ENCODE data around the gene THUMPD3. TPM values are rescaled to one million over a fixed set of nuclear protein-coding genes. Genes with fewer than 3 reads are reported as not detected.

Gene THUMPD3, protein sequence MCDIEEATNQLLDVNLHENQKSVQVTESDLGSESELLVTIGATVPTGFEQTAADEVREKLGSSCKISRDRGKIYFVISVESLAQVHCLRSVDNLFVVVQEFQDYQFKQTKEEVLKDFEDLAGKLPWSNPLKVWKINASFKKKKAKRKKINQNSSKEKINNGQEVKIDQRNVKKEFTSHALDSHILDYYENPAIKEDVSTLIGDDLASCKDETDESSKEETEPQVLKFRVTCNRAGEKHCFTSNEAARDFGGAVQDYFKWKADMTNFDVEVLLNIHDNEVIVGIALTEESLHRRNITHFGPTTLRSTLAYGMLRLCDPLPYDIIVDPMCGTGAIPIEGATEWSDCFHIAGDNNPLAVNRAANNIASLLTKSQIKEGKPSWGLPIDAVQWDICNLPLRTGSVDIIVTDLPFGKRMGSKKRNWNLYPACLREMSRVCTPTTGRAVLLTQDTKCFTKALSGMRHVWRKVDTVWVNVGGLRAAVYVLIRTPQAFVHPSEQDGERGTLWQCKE
- 10 to 100 TPM in 5 of 6 donors, 1 to 10 TPM in 1; 9.6 to 21.5 (median 17.5) TPM for polyA plus RNA-seq (ENCODE audit: low read depth in 6 of 6)

DNA sequence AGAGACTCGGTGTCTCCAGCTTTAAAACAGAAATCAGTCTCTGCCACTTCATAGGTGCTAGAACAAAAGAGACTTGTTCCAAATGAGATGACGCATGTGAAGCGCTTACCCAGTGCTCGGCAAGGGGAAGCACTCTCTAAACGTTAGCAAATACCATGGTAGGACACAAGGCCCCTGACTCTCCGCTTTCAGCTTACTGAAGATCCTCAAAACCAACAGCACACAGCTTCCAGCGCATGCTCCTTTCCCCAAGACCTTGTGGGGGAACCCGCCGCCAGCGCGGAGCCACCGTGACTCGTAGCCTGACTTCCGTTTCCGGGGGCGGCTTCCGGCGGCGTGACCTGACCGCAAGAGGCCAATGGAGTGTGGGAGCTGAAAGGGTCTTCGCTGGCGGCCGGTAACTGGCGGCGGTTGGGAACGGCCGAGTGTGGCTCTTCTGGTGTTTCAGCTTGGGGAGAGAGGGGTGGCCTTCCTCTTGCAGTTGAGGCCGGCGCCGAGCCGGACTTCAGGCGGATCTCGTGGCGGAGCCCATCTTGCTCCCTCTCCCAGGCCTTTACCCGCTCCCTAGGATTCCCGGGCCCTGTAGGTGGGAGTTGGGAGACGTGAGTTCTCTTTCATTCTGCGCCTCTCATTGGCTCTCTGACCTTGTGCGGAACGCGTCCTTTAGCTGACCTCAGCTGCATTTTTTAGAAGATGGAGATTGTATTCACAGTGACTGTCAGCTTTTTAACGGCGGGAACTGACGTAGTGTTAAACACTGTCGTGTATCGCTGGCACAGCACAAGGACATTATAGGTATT lies at the start of gene THUMPD3:
THUMPD3 (plus strand) TSS at position 324 of the 800 bp plus-strand sequence. CDS start 2,015 bp downstream, outside the sequence.
- DNase-seq (peak; percentile 90), ATAC-seq (ENCODE audit: low read depth in 2 of 2) (peak; percentile 95)
- H3K9me3 Mint-ChIP-seq: no peaks in the 10 kb centered on the region
- H3K4me3 Mint-ChIP-seq: peak within 1 kb of the TSS; percentile 96 to 99 (median 98)
- H3K27me3 Mint-ChIP-seq: no peaks in the 10 kb centered on the region
- peaks cover 0 to 22% (median 18%) of the 10 kb centered on the region in 3 donors for H3K4me1 Mint-ChIP-seq
- H3K36me3 Mint-ChIP-seq: no peaks in the 10 kb centered on the region
- peak within 1 kb of the TSS; percentile 93 to 99 (median 98) for H3K27ac Mint-ChIP-seq

GRCh38 chr3:9314796-9315195 lies 48.1 kb upstream of the THUMPD3 start:
- ATAC-seq (ENCODE audit: low read depth in 2 of 2) (no peak), DNase-seq (no peak)
- Mint-ChIP-seq H3K27me3 (peaks cover 16 to 33% (median 26%) of the 10 kb centered on the region in 3 donors), H3K27ac (no peak overlapping the region), H3K4me3 (no peak overlapping the region), H3K9me3 (no peaks in the 10 kb centered on the region), H3K36me3 (no peaks in the 10 kb centered on the region), H3K4me1 (no peaks in the 10 kb centered on the region)

GRCh38 chr3:9316881-9317361 lies 45.9 kb upstream of the THUMPD3 start:
- H3K4me1 Mint-ChIP-seq: no peaks in the 10 kb centered on the region
- peaks cover 9 to 35% (median 33%) of the 10 kb centered on the region in 3 donors for H3K27me3 Mint-ChIP-seq
- no peak overlapping the region for H3K27ac Mint-ChIP-seq
- ATAC-seq (ENCODE audit: low read depth in 2 of 2) (no peak), DNase-seq (no peak)
- H3K4me3 Mint-ChIP-seq: no peak overlapping the region
- no peaks in the 10 kb centered on the region for H3K36me3 Mint-ChIP-seq
- no peaks in the 10 kb centered on the region for H3K9me3 Mint-ChIP-seq

DNA sequence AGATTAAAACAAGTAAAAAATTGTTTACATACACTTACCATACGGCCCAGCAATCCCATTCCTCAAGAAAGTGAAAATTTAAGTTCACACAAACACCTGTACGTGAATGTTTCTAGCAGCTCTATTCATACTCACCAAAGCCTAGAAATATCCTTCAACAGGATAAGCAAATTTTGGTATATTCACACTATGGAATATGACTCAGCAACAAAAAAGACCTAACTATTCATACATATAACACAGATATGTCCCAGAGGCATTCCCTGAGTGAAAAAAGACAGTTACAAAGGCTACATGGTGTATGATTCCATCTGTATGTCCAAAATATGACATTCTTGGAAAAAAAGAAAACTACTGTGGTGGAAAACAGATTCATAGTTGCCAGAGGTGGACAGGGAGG lies 40.1 kb upstream of the THUMPD3 start:
- Mint-ChIP-seq H3K36me3 (peaks cover 0 to 5% of the 10 kb centered on the region in 2 donors), H3K27me3 (peaks cover 0 to 16% (median 14%) of the 10 kb centered on the region in 3 donors), H3K9me3 (peaks cover 0 to 4% (median 0%) of the 10 kb centered on the region in 7 donors), H3K27ac (no peak overlapping the region), H3K4me3 (no peak overlapping the region), H3K4me1 (no peaks in the 10 kb centered on the region)
- no peak for ATAC-seq (ENCODE audit: low read depth in 2 of 2)
- DNase-seq: no peak

DNA sequence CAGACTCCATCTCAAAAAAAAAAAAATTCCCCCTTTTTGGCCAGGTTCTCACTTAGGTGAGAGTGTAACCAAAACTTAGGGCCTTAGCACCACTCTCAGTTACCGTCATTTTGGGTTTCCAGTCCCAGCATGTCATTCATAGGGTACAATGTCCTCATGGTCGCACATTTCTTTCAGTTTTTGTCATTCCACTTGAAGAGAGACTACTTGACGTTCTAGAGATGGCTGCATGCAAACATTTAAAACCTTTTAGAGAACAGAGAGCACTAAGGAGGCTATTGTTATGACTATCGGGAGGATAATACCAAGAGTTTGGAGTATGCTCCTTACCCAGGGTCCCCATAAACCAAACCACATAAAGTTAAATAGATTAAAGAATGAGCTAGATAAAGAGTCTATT lies 37.9 kb upstream of the THUMPD3 start:
- H3K4me3 Mint-ChIP-seq: no peak overlapping the region
- no peak for DNase-seq
- no peak for ATAC-seq (ENCODE audit: low read depth in 2 of 2)
- no peaks in the 10 kb centered on the region for H3K4me1 Mint-ChIP-seq
- no peak overlapping the region for H3K27ac Mint-ChIP-seq
- H3K36me3 Mint-ChIP-seq: peaks cover 0 to 5% of the 10 kb centered on the region in 2 donors
- peaks cover 6 to 15% (median 11%) of the 10 kb centered on the region in 3 donors for H3K27me3 Mint-ChIP-seq
- H3K9me3 Mint-ChIP-seq: peaks cover 0 to 4% (median 0%) of the 10 kb centered on the region in 7 donors

- no peak for DNase-seq
- Mint-ChIP-seq H3K27me3 (peaks cover 6 to 20% (median 9%) of the 10 kb centered on the region in 3 donors), H3K4me1 (no peaks in the 10 kb centered on the region), H3K27ac (no peak overlapping the region), H3K4me3 (no peak overlapping the region), H3K36me3 (peaks cover 0 to 11% of the 10 kb centered on the region in 2 donors), H3K9me3 (peaks cover 0 to 4% (median 2%) of the 10 kb centered on the region in 7 donors)
- ATAC-seq (ENCODE audit: low read depth in 2 of 2): no peak
These were observed 35.3 kb upstream of the THUMPD3 start for GRCh38 chr3:9327578-9327977.

GRCh38 chr3:9330166-9330703 lies 32.6 kb upstream of the THUMPD3 start:
- no peak for DNase-seq
- H3K9me3 Mint-ChIP-seq: peaks cover 0 to 4% (median 2%) of the 10 kb centered on the region in 7 donors
- H3K27me3 Mint-ChIP-seq: peaks cover 6 to 29% (median 17%) of the 10 kb centered on the region in 3 donors
- H3K4me1 Mint-ChIP-seq: no peaks in the 10 kb centered on the region
- peaks cover 0 to 11% of the 10 kb centered on the region in 2 donors for H3K36me3 Mint-ChIP-seq
- H3K27ac Mint-ChIP-seq: no peak overlapping the region
- ATAC-seq (ENCODE audit: low read depth in 2 of 2): no peak
- no peak overlapping the region for H3K4me3 Mint-ChIP-seq

DNA sequence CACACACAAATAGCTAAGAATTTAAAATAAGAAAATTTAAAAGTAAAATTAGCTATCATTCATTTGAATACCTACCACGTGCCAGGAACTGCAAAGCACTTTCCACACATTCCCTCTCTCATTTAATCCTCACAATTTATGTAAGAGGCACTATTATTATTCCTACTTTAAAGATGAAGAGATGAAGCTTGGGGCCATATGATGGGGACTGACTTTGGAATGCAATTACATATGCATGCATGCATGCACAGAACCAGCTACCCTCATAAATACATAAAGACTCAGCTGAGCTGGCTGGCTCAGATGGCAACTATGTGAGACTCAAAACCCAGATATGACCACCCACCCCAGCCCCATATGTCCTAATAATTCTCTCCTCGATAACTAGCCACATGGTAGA lies 31.7 kb upstream of the THUMPD3 start:
- ATAC-seq (ENCODE audit: low read depth in 2 of 2): no peak
- no peaks in the 10 kb centered on the region for H3K4me1 Mint-ChIP-seq
- no peak overlapping the region for H3K27ac Mint-ChIP-seq
- H3K36me3 Mint-ChIP-seq: peaks cover 0 to 11% of the 10 kb centered on the region in 2 donors
- H3K9me3 Mint-ChIP-seq: peaks cover 0 to 4% (median 2%) of the 10 kb centered on the region in 7 donors
- no peak for DNase-seq
- H3K4me3 Mint-ChIP-seq: no peak overlapping the region
- H3K27me3 Mint-ChIP-seq: peaks cover 6 to 29% (median 17%) of the 10 kb centered on the region in 3 donors

DNA sequence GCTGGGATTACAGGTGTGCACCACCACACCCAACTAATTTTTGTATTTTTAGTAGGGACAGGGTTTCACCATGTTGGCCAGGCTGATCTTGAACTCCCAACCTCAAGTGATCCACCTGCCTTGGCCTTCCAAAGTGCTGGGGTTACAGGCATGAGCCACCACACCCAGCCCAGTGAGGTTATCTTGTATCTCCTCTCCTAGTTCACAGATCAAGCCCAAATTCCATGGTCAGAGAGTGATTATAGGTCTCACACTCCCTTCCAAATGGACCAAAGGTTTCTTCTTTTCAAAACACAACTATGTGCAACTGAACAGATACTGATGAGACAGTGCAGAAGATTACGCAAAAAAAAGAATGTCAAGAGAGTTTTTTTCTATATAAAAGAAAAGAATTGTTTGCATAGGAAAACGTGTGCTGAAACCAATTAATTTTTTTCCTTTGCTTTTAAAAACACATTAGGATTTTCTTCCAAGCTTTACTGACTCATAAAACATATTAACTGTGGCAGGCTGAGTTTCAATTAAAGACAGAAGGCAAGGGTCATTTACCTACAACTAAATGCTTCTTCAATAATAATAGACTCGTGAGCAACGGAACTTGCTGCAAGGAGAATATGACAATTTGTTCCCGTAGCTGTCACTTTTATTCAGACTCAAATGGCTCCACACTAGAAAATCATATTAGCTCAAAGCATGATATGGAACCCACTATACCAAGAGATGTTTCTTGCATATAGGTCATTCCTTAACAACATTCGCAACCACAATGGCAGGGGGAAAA lies 30.4 kb upstream of the THUMPD3 start:
- no peak overlapping the region for H3K4me3 Mint-ChIP-seq
- H3K36me3 Mint-ChIP-seq: peaks cover 0 to 7% of the 10 kb centered on the region in 2 donors
- H3K9me3 Mint-ChIP-seq: peaks cover 0 to 4% (median under 1%) of the 10 kb centered on the region in 7 donors
- ATAC-seq (ENCODE audit: low read depth in 2 of 2) (no peak), DNase-seq (no peak)
- peaks cover 6 to 29% (median 17%) of the 10 kb centered on the region in 3 donors for H3K27me3 Mint-ChIP-seq
- H3K27ac Mint-ChIP-seq: no peak overlapping the region
- H3K4me1 Mint-ChIP-seq: no peaks in the 10 kb centered on the region

GRCh38 chr3:9339761-9340471 lies 22.9 kb upstream of the THUMPD3 start:
- Mint-ChIP-seq H3K9me3 (no peaks in the 10 kb centered on the region), H3K27ac (peak overlapping the region in 1 of 6 donors; percentile 73), H3K27me3 (peaks cover 0 to 5% (median 0%) of the 10 kb centered on the region in 3 donors), H3K36me3 (no peaks in the 10 kb centered on the region), H3K4me1 (no peaks in the 10 kb centered on the region), H3K4me3 (no peak overlapping the region)
- DNase-seq (no peak), ATAC-seq (ENCODE audit: low read depth in 2 of 2) (no peak)

DNA sequence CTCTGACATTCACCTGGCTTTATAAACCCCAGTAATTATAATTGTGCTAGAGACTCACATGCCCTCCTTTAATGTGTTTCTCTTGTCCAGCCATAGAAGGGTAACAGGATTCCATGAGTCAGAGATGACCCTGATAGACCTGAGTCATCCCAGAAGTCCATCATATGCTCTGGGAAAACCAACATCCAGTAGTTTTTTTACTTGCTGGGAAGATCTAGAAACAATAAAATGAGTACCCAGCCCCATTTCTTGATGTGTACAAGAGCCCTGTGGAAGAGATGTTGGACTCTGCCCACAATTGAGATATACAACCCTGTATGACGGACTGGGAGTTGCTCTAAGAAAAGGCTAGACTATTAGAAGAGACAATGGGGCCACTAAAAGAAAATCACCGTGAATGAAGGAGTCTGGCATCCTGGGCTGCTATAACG lies 22.4 kb upstream of the THUMPD3 start:
- ATAC-seq (ENCODE audit: low read depth in 2 of 2) (no peak), DNase-seq (no peak)
- H3K27me3 Mint-ChIP-seq: peaks cover 0 to 5% (median 0%) of the 10 kb centered on the region in 3 donors
- no peaks in the 10 kb centered on the region for H3K9me3 Mint-ChIP-seq
- H3K4me1 Mint-ChIP-seq: no peaks in the 10 kb centered on the region
- H3K27ac Mint-ChIP-seq: no peak overlapping the region
- no peaks in the 10 kb centered on the region for H3K36me3 Mint-ChIP-seq
- no peak overlapping the region for H3K4me3 Mint-ChIP-seq

- Mint-ChIP-seq H3K27me3 (peaks cover 0 to 5% (median 0%) of the 10 kb centered on the region in 3 donors), H3K9me3 (no peaks in the 10 kb centered on the region), H3K4me1 (peaks cover 0 to 5% (median 2%) of the 10 kb centered on the region in 3 donors), H3K36me3 (no peaks in the 10 kb centered on the region), H3K4me3 (no peak overlapping the region), H3K27ac (peak overlapping the region in 1 of 6 donors; percentile 52)
- ATAC-seq (ENCODE audit: low read depth in 2 of 2): no peak
- no peak for DNase-seq
These were observed 20.2 kb upstream of the THUMPD3 start for GRCh38 chr3:9342696-9343095.

Data from naive B cell (primary cell).